Measurements from ENCODE around the gene TBC1D22A.

TBC1D22A gene

GRCh38 chr22:46860562-46860961, 98.1 kb downstream of the TBC1D22A start:
- no peak for DNase-seq (ENCODE audit: low read depth)

DNA sequence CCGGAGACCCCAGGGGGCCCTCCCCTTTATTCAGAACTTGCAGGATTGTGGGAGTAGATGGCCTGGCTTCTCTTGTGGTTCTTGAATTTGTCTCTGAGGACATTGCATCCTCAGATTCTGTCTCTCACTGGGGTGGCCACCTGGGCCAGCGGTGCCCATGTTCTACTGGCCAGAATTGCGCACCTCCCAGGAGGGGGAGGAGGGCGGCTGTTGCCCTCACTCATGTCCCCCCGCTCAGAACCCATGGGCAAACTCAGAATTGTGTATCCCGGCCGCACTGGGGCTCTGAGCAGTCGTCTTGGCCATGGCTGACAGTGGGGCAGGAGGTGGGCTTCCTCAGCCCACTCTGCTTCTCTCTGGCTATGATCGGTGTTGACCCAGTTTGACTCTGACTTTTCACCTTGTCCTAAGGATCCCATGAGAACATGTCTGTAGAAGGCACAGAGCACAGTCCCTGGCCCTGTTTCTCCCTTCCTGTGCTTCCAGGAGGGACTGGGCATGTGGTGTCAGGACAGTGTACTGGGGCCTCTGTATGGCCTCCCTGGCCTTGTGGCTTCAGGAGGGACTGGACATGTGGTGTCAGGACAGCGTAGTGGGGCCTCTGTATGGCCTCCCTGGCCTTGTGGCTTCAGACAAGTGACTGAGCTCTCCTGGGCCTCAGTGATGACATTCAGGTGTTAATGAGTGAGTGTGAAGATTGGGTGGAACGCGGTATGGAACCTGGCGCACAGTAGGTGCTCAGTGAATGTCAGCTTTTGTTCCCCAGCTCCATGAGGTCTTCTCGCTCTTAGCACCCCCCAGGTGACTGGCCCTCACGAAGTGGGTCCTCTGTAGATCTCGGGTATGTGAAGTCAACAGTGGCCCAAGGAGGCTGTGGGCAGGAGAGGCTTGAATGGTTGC, 99.3 kb downstream of the TBC1D22A start:
- no peak for DNase-seq (ENCODE audit: low read depth)

- no peak for DNase-seq (ENCODE audit: low read depth)
Observed at GRCh38 chr22:46862418-46863324, 100.2 kb downstream of the TBC1D22A start.

GRCh38 chr22:46863794-46864193, 101.3 kb downstream of the TBC1D22A start:
- DNase-seq (ENCODE audit: low read depth) = no peak

GRCh38 chr22:46864314-46865051, 102.0 kb downstream of the TBC1D22A start:
- DNase-seq (ENCODE audit: low read depth) = no peak

DNA sequence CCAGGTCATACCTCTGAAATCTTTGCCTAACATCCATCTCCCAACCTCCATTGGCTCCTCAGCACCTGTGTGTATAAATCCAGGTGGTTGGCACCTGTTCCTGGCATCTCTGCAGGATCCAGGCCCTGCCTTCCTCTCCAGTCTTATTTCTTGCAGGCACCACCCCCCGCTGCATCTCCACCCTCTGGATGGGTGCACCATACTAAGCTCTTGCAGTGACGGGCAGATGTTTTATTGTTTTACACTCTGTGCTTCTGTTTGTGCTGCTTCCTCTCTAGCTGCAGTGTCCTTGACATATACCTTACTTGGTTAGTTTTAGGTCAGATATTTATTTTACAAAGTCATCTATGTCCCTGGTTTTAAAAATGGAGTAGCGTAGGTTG, 102.6 kb downstream of the TBC1D22A start:
- DNase-seq (ENCODE audit: low read depth) = no peak

DNA sequence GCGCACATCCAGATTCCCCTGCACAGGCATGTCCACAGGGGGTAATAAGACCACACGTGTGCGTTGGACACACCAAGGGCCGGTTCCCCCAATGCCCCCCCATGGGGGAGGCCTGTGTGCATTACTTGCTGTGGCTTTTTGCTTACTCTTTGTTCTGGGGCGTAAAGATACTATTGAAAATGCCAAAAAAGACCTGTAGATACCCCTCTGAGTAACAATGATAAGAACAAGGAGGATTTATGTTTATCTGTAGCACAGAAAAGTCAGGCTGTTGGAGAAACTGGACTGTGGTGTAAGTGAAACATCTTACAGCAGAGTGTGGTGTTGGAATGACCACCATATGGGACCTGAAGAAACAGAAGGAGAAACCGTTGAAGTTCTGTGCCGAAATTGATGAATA, 103.2 kb downstream of the TBC1D22A start:
- DNase-seq (ENCODE audit: low read depth) = no peak

- no peak for DNase-seq (ENCODE audit: low read depth)
Observed at GRCh38 chr22:46866591-46866990, 104.1 kb downstream of the TBC1D22A start.

- DNase-seq (ENCODE audit: low read depth) = no peak
Observed at GRCh38 chr22:46867106-46867505, 104.7 kb downstream of the TBC1D22A start.

DNA sequence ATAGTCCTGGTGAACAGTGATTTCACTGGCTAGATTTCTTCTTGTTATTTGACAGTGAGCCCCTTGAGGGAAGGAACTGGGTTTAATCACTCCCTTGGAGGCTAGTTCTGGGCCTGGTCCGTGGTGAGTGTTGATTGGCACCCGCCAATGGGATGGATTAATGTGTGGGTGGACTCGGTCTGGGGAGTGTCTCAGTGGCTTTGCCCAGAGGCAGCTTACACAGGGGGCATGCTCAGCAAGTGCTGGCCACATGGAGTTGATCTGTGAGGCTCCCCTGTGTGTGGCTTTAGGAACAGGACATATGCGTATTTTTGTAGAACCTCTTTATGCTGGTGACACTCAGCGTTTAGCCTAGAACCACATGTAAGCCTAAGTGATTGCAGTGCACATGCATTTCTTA, 106.9 kb downstream of the TBC1D22A start:
- no peak for DNase-seq (ENCODE audit: low read depth)

GRCh38 chr22:46869831-46870441, 107.5 kb downstream of the TBC1D22A start:
- no peak for DNase-seq (ENCODE audit: low read depth)

- no peak for DNase-seq (ENCODE audit: low read depth)
Observed at GRCh38 chr22:46871826-46872225, 109.4 kb downstream of the TBC1D22A start.

DNA sequence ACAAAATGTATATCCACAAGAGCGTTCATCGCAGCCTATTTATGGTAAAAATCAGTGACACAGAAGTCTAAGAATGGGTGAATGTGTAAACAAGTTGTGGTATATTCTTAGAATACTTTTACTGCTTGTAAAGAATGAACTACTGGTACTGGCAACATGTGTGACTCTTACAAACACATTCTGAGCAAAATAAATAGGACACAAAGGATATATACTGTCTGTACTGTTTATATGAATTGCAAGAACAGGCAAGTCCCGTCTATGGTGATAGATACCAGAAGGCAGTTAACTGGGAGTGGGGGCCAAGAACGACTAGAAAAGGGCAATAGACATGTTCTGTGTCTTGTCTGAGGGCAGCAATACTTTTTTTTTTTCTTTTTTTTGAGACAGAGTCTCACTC, 112.6 kb downstream of the TBC1D22A start:
- no peak for DNase-seq (ENCODE audit: low read depth)

GRCh38 chr22:46876357-46876934, 114.0 kb downstream of the TBC1D22A start:
- DNase-seq (ENCODE audit: low read depth) = no peak

- no peak for DNase-seq (ENCODE audit: low read depth)
Observed at GRCh38 chr22:46878191-46878948, 115.9 kb downstream of the TBC1D22A start.

GRCh38 chr22:46879083-46879482, 116.6 kb downstream of the TBC1D22A start:
- DNase-seq (ENCODE audit: low read depth) = no peak

DNA sequence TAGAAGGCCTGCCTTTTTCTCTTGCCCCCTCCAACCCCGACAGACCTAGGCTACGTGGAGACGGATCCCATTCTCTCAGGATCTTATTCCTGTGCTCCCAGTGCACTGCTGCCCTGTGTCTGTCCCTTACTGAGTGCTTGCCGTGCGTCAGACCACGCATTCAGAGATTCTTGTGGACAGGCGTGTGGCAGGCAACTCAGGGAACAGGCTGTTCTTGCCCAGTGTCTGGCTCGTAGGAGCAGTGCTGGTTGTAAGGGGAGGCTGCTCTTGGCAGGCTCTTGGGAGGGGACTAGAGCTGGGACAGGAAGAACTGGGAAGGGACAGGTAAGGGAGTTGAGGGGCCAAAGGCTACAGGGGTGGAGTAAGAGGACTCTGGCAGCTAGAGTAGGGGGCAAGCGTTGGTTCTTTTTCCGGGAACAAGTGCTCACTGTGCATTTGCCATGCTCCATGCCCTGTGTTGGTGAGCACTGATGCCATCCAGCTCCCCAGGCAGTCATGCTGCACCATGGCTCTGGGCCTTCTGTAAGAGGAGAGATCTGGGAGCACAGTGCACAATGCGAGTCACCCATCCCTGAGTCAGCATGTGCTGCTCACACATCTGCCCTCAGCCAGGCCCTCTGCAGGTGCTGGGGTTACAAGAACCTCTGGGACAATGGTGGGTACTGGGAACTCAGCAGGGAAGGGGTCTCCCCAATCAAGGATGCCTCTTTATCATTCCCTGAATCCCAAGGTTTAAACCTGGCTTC, 119.1 kb downstream of the TBC1D22A start:
- DNase-seq (ENCODE audit: low read depth) = no peak

DNA sequence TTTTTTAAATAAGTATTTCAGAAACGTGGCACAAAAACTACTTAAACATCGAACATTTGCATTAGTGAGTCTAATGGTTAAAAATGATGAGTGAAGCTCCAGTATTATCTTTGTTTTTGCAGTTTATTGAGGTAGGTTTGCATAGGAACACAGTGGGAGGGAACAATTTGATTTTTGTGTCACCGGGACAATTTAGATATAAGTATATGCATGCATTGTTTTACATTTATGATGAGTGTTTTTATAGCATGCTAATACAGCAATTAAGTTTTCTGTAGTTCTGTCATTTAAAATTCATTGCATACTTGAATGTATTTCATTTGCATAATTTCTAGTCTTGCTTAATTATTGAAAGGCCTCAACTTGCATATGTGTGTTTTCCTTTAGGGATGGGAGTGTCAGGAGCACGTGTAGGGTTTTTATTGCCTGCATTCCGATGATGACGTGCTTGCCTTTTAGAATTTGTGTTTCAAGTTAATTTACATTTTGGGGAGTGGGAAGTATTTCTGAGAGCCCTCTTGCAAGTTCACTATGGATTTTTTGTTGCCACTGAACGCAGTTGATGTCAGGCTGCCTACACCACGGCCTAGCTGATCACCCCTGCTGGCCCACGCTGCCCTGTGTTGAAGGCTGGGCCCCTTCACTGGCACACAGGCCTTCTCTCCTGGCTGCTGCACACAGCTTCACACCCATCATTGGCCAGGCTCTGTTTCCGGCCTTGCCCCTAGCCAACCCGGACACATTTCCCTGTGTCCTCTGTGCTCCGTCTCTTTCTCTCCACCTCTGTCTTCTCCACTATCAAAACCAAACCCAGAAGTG, 120.9 kb downstream of the TBC1D22A start:
- DNase-seq (ENCODE audit: low read depth) = no peak

DNA sequence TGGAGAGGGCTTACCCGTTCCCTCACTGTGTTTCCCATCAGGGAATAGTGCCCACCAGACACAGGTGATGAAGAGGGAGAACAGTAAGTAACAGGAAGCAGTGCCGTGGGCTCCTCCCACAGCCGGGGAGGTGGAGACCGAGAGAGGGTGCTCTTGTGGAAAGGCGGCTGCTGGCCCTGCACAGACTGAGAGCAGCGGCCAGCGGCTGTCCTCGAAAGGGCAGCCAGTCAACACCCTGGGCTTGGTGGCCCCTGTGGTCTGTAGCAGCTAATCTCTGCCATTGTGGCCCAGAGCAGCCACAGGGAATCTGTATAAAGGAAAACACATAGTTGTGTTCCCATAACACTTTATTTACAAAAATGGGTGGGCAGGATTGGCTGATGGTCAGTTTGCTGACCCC, 121.9 kb downstream of the TBC1D22A start:
- DNase-seq (ENCODE audit: low read depth) = no peak

All from stimulated activated CD8-positive, alpha-beta memory T cell treated with anti-CD3 and anti-CD28 coated beads, Interleukin-12 subunit alpha, Interleukin-12 subunit beta, amount 100 ng/mL, for 4 hours (primary cell).